Body of pancreas (tissue), 4 donors: ENCODE measurements around the gene HSPA12A. TPM values are rescaled to one million over a fixed set of nuclear protein-coding genes. Genes with fewer than 3 reads are reported as not detected.
A peak's percentile ranks its signal among the peaks of the same experiment; 100 is the strongest.

Source experiments
- ATAC-seq: fragments of 150-250 bp; one replicate; pipeline ENCODE4 v1.9.1; 2016
- DNase-seq, 4 donors: peaks; one replicate each; pipeline ENCODE4 v3.0.0-alpha.2; 2019
- H3K27ac ChIP-seq, 4 donors: fragments of 200-600 bp; sonication (generic); 1 replicate in 3 of 4; 2 replicates in 1 of 4; pipeline versions ENCODE4 v1.5.1 to v1.6.1; 2016 to 2019; ENCODE audit warnings: mild to moderate bottlenecking in 1 of 4, mixed read lengths in 1 of 4, moderate library complexity in 1 of 4
- H3K27me3 ChIP-seq, 2 donors: fragments of 200-600 bp; sonication (generic); one replicate each; pipeline ENCODE4 v1.6.0; 2016; ENCODE audit warnings: mild to moderate bottlenecking in 1 of 2
- H3K36me3 ChIP-seq, 2 donors: fragments of 200-600 bp; sonication (generic); replicated peaks in 1 of 2; 2 replicates each; pipeline ENCODE4 v1.5.1; 2016; ENCODE audit warnings: low read depth in 2 of 2; ENCODE audit not compliant: insufficient read depth in 1 of 2
- H3K4me1 ChIP-seq: fragments of 200-600 bp; sonication (generic); one replicate; pipeline ENCODE4 v1.6.0; 2016
- H3K4me3 ChIP-seq, 2 donors: fragments of 200-600 bp; sonication (generic); 1 replicate in 1 of 2; 2 replicates in 1 of 2; pipeline ENCODE4 v1.5.1; 2016 to 2019
- H3K9me3 ChIP-seq, 3 donors: fragments of 200-600 bp; sonication (generic); 1 replicate in 2 of 3; 2 replicates in 1 of 3; pipeline ENCODE4 v1.5.1; 2016
- CTCF ChIP-seq, 7 experiments: fragments of 450-650 bp in 4 of 7; fragments of 200-600 bp in 3 of 7; sonication (generic) in 3 of 7; IDR thresholded peaks; one replicate each; pipeline ENCODE4 v1.5.1; 2016 to 2019; ENCODE audit warnings: antibody characterized with exemption in 7 of 7
- POLR2A ChIP-seq, 3 donors: fragments of 450-650 bp; IDR thresholded peaks; one replicate each; pipeline ENCODE4 v1.6.1; 2016; ENCODE audit warnings: antibody characterized with exemption in 3 of 3, mild to moderate bottlenecking in 2 of 3
- WGBS, 2 donors: methylation state at CpG; one replicate each; pipeline ENCODE4 v1.1.5; 2017; 5-methylcytosine and 5-hydroxymethylcytosine counted together
- intact Hi-C: fragments of 100-400 bp; cut with DNase I; formaldehyde crosslinking; loops from one replicate; pipeline ENCODE4 v1.15.1; 2023
- total RNA-seq, 2 donors: library from RNA; depleted of rRNA; stranded (reverse); fragments of >200 nt; gene quantifications; one replicate each; pipeline ENCODE4 v1.1.0, GENCODE V29; 2016

Gene HSPA12A
- total RNA-seq, 2 donors from 2014 or later = 8.3 to 22.7 TPM

DNA sequence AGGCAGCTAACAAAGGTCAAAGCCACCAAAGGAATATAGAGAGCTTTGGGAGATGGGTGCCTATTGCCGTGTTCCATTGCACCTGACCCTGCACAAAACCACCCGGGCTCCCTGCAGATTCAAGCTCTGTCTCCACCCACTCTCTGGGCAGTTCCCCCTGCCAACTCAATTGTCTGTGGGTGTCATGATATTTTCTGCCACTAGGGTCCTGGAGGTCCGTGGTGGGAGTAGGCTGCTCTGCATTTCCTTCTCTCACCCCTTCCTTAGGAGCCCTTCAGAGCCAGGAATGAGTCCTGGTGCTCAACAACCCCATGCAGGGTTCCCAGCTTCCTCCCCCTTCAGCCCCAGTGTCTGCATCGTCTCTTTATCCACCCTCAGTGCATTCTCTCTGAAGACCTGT lies 87.5 kb downstream of the HSPA12A start:
- Histone ChIP-seq H3K27ac (peak overlapping the region in 2 of 4 donors; percentile 20 to 58), H3K36me3 (peaks cover 2 to 3% of the 10 kb centered on the region in 2 donors), H3K27me3 (no peaks in the 10 kb centered on the region), H3K4me3 (no peak overlapping the region), H3K9me3 (no peaks in the 10 kb centered on the region), H3K4me1 (peaks cover 40% of the 10 kb centered on the region)
- intact Hi-C loops = no loop called here
- ATAC-seq (peak; percentile 3), DNase-seq (peak in 1 of 4 donors; percentile 28)
- peak in 6 of 7 experiments; percentile 7 to 51 (median 46) for TF ChIP-seq CTCF (IDR thresholded peaks at IDR 0.05)
- no peak for TF ChIP-seq POLR2A (IDR thresholded peaks at IDR 0.05)
- 18 to 26% methylated on average over 2 to 4 of the region's 4 CpGs for WGBS, 2 donors

DNA sequence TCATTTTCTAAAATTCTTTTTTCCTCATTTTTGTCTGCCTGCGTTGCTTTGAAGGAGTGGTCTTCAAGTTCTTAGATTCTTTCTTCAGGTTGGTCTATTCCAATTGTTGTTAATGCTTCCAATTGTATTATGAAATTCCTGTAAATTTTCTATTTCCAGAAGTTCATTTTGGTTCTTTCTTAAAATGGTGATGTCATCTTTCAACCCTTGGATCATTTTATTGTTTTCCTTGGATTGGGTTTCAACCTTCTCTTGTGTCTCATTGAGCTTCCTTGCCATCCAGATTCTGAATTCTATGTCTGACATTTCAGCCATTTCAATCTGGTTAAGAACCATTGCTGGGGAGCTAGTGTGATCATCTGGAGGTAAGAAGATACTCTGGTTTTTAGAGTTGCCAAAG lies 88.5 kb downstream of the HSPA12A start:
- no peak overlapping the region for H3K4me3 ChIP-seq
- peak overlapping the region in 2 of 4 donors; percentile 20 to 58 for H3K27ac ChIP-seq
- H3K9me3 ChIP-seq = no peaks in the 10 kb centered on the region
- TF ChIP-seq POLR2A (IDR thresholded peaks at IDR 0.05) = no peak
- TF ChIP-seq CTCF (IDR thresholded peaks at IDR 0.05) = no peak
- peaks cover 39% of the 10 kb centered on the region for H3K4me1 ChIP-seq
- H3K36me3 ChIP-seq = peaks cover 2 to 3% of the 10 kb centered on the region in 2 donors
- ATAC-seq (no peak), DNase-seq (no peak)
- intact Hi-C loops = no loop called here
- WGBS, 2 donors = 47 to 48% methylated on average over 1 of the region's 1 CpG
- H3K27me3 ChIP-seq = no peaks in the 10 kb centered on the region

DNA sequence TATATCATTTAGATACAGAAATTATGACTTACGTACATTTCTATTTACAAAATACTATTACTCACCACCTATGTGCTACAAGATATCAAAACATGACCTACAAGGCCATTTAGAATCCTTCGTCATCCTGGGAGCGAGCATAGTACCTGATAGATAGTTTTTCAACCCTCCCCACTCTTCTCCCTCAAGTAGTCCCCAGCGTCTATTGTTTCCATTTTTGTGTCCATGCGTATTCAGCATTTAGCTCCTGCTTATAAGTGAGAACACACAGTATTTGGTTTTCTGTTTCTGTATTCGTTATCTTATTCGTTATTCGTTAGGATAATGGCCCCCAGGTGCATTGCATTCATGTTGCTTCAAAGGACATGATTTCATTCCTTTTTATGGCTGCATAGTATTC lies 93.5 kb downstream of the HSPA12A start:
- intact Hi-C loops = no loop called here
- ATAC-seq = peak; percentile 43
- no peaks in the 10 kb centered on the region for H3K27me3 ChIP-seq
- WGBS, 2 donors = 31 to 41% methylated on average over 8 of the region's 8 CpGs
- TF ChIP-seq CTCF (IDR thresholded peaks at IDR 0.05) = no peak
- peak in 2 of 3 donors; percentile 58 to 66 for TF ChIP-seq POLR2A (IDR thresholded peaks at IDR 0.05)
- H3K27ac ChIP-seq = peak overlapping the region; percentile 6 to 43 (median 26)
- no peak for DNase-seq
- H3K9me3 ChIP-seq = no peaks in the 10 kb centered on the region
- peaks cover 65% of the 10 kb centered on the region for H3K4me1 ChIP-seq
- no peak overlapping the region for H3K4me3 ChIP-seq
- peaks cover 5 to 6% of the 10 kb centered on the region in 2 donors for H3K36me3 ChIP-seq

DNA sequence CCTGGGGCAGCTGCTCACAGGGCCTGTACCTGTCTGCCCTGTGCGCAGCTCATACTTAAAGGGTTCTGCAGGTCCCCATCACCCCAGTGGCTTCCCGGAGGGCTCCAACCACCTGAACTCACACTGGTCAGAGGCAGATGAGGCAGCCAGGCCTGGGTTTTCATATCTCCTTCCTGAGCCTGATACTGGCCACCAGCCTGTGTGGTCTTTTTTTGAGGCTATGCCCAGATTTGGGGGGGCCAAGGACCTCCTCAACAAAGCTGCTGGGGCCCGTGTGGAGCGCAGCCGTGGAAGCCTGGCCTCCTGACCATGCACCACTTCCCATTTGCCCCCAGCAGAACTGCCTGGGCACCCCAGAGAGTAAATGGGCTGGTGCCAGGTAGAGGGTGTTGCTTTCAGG lies 95.9 kb downstream of the HSPA12A start:
- WGBS, 2 donors = 49 to 74% methylated on average over 4 to 5 of the region's 5 CpGs
- Histone ChIP-seq H3K9me3 (no peaks in the 10 kb centered on the region), H3K4me1 (peaks cover 72% of the 10 kb centered on the region), H3K27ac (peak overlapping the region in 3 of 4 donors; percentile 18 to 43 (median 37)), H3K4me3 (no peak overlapping the region), H3K27me3 (no peaks in the 10 kb centered on the region), H3K36me3 (peaks cover 10 to 13% of the 10 kb centered on the region in 2 donors)
- DNase-seq (peak in 2 of 4 donors; percentile 47 to 49), ATAC-seq (peak; percentile 13)
- peak in 2 of 3 donors; percentile 26 for TF ChIP-seq POLR2A (IDR thresholded peaks at IDR 0.05)
- no peak for TF ChIP-seq CTCF (IDR thresholded peaks at IDR 0.05)
- intact Hi-C loops = no loop called here

DNA sequence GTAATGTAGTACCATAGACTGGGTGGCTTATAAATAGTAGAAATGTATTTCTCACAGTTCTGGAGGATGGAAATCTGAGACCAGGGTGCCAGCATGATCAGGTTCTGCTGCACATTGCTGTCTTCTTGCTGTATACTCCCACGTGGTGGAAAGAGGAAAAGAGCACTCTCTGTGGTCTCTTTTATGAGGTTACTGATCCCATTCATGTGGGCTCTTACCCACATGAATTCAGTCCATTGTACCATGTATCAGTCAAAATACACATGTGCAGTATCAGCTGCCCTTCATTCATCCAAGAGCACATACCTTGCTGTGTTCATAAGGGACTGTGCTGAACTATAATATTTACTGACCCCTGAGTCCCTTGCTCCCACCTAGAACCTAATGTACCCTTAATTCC lies 104.5 kb downstream of the HSPA12A start:
- Histone ChIP-seq H3K4me1 (peaks cover 69% of the 10 kb centered on the region), H3K36me3 (peaks cover 3 to 21% of the 10 kb centered on the region in 2 donors), H3K4me3 (no peak overlapping the region), H3K27ac (peak overlapping the region in 1 of 4 donors; percentile 48), H3K27me3 (no peaks in the 10 kb centered on the region), H3K9me3 (no peaks in the 10 kb centered on the region)
- 0% methylated on average over 1 of the region's 1 CpG for WGBS, 2 donors
- no peak for DNase-seq
- intact Hi-C loops = no loop called here
- no peak for ATAC-seq
- TF ChIP-seq POLR2A (IDR thresholded peaks at IDR 0.05) = peak in 1 of 3 donors; percentile 24
- no peak for TF ChIP-seq CTCF (IDR thresholded peaks at IDR 0.05)
